ENCODE data around the gene SPATA45. TPM values are rescaled to one million over a fixed set of nuclear protein-coding genes. Genes with fewer than 3 reads are reported as not detected.
"Not testable (repeated sequence)": the region's sequence is repeated elsewhere in the genome, so short reads cannot be mapped to it uniquely, and the experiment has no call there.

SPATA45 gene
- total RNA-seq = not detected
- not detected for polyA plus RNA-seq
- total RNA-seq = 0 to 0.17 (median 0) reads per million in 6 experiments

- ATAC-seq (no peak), DNase-seq (no peak)
- peaks cover 0 to 14% (median 6%) of the 10 kb centered on the region in 9 donors for H3K9me3 Mint-ChIP-seq
- POLR2A ChIA-PET = no interaction called here
- no peak within 1 kb of the TSS for H3K4me3 Mint-ChIP-seq
- H3K36me3 Mint-ChIP-seq = peaks cover 0 to 6% (median 0%) of the 10 kb centered on the region in 3 donors
- no peaks in the 10 kb centered on the region for H3K27me3 Mint-ChIP-seq
- H3K27ac Mint-ChIP-seq = no peak within 1 kb of the TSS
- no peaks in the 10 kb centered on the region for H3K4me1 Mint-ChIP-seq
These were observed at the start of gene SPATA45 for GRCh38 chr1:212847549-212847948. Gene SPATA45, minus strand, starts transcription at chr1:212847649. Its CDS starts 11,500 bp downstream, at chr1:212836149.

- POLR2A ChIA-PET = no interaction called here
- no peak overlapping the region for H3K27ac Mint-ChIP-seq
- peaks cover 0 to 1% (median 0%) of the 10 kb centered on the region in 9 donors for H3K9me3 Mint-ChIP-seq
- no peak overlapping the region for H3K4me3 Mint-ChIP-seq
- no peaks in the 10 kb centered on the region for H3K4me1 Mint-ChIP-seq
- DNase-seq (no peak), ATAC-seq (no peak)
- no peaks in the 10 kb centered on the region for H3K27me3 Mint-ChIP-seq
- H3K36me3 Mint-ChIP-seq = peaks cover 25 to 90% (median 76%) of the 10 kb centered on the region in 3 donors
These were observed 44.7 kb upstream of the SPATA45 start for GRCh38 chr1:212892108-212892507.

GRCh38 chr1:212884592-212884991, 37.1 kb upstream of the SPATA45 start:
- POLR2A ChIA-PET = no interaction called here
- ATAC-seq (no peak), DNase-seq (no peak)
- H3K4me3 Mint-ChIP-seq = no peak overlapping the region
- peaks cover 0 to 64% (median 30%) of the 10 kb centered on the region in 3 donors for H3K36me3 Mint-ChIP-seq
- H3K9me3 Mint-ChIP-seq = no peaks in the 10 kb centered on the region
- H3K27me3 Mint-ChIP-seq = no peaks in the 10 kb centered on the region
- H3K4me1 Mint-ChIP-seq = no peaks in the 10 kb centered on the region
- H3K27ac Mint-ChIP-seq = no peak overlapping the region

GRCh38 chr1:212879947-212880690, 32.7 kb upstream of the SPATA45 start:
- H3K27ac Mint-ChIP-seq = no peak overlapping the region
- ATAC-seq (no peak), DNase-seq (no peak)
- H3K4me1 Mint-ChIP-seq = peaks cover 0 to 1% (median 0%) of the 10 kb centered on the region in 4 donors
- peaks cover 2 to 57% (median 28%) of the 10 kb centered on the region in 3 donors for H3K36me3 Mint-ChIP-seq
- no peaks in the 10 kb centered on the region for H3K9me3 Mint-ChIP-seq
- H3K27me3 Mint-ChIP-seq = no peaks in the 10 kb centered on the region
- H3K4me3 Mint-ChIP-seq = no peak overlapping the region
- POLR2A ChIA-PET = no interaction called here

- POLR2A ChIA-PET = interaction anchor here (0.6 kb wide), 1 partner anchor 116 kb away, joined by 3 read pairs; no protein-coding TSS in a partner anchor
- no peak overlapping the region for H3K4me3 Mint-ChIP-seq
- H3K27ac Mint-ChIP-seq = no peak overlapping the region
- H3K27me3 Mint-ChIP-seq = no peaks in the 10 kb centered on the region
- peaks cover 0 to 2% (median 0%) of the 10 kb centered on the region in 4 donors for H3K4me1 Mint-ChIP-seq
- DNase-seq (no peak), ATAC-seq (no peak)
- H3K36me3 Mint-ChIP-seq = peaks cover 7 to 57% (median 25%) of the 10 kb centered on the region in 3 donors
- no peaks in the 10 kb centered on the region for H3K9me3 Mint-ChIP-seq
These were observed 31.0 kb upstream of the SPATA45 start for GRCh38 chr1:212878418-212878817.

- Mint-ChIP-seq H3K27ac (no peak overlapping the region), H3K36me3 (peaks cover 7 to 74% (median 23%) of the 10 kb centered on the region in 3 donors)
- POLR2A ChIA-PET = no interaction called here
These were observed 26.1 kb upstream of the SPATA45 start for GRCh38 chr1:212873518-212873917.

GRCh38 chr1:212871976-212872375, 24.5 kb upstream of the SPATA45 start:
- POLR2A ChIA-PET = no interaction called here
- ATAC-seq (no peak), DNase-seq (no peak)
- H3K36me3 Mint-ChIP-seq = peaks cover 7 to 65% (median 16%) of the 10 kb centered on the region in 3 donors
- no peak overlapping the region for H3K4me3 Mint-ChIP-seq
- H3K27me3 Mint-ChIP-seq = no peaks in the 10 kb centered on the region
- no peaks in the 10 kb centered on the region for H3K9me3 Mint-ChIP-seq
- H3K4me1 Mint-ChIP-seq = peaks cover 0 to 2% (median 0%) of the 10 kb centered on the region in 4 donors
- H3K27ac Mint-ChIP-seq = no peak overlapping the region

More at GRCh38 chr1:212873518-212873917, 26.1 kb upstream of the SPATA45 start:
- Mint-ChIP-seq H3K9me3 (no peaks in the 10 kb centered on the region), H3K27me3 (no peaks in the 10 kb centered on the region), H3K4me3 (no peak overlapping the region), H3K4me1 (peaks cover 0 to 2% (median 0%) of the 10 kb centered on the region in 4 donors)
- no peak for ATAC-seq
- no peak for DNase-seq

- Mint-ChIP-seq H3K4me1 (peaks cover 4 to 17% (median 14%) of the 10 kb centered on the region in 4 donors), H3K27ac (no peak overlapping the region), H3K27me3 (no peaks in the 10 kb centered on the region), H3K4me3 (no peak overlapping the region), H3K9me3 (no peaks in the 10 kb centered on the region), H3K36me3 (peaks cover 0 to 46% (median 7%) of the 10 kb centered on the region in 3 donors)
- ATAC-seq (no peak), DNase-seq (no peak)
- POLR2A ChIA-PET = no interaction called here
These were observed 19.7 kb upstream of the SPATA45 start for GRCh38 chr1:212867192-212867591.

GRCh38 chr1:212864201-212864600, 16.8 kb upstream of the SPATA45 start:
- POLR2A ChIA-PET = no interaction called here
- Mint-ChIP-seq H3K4me3 (no peak overlapping the region), H3K4me1 (peaks cover 5 to 19% (median 14%) of the 10 kb centered on the region in 4 donors), H3K27me3 (no peaks in the 10 kb centered on the region), H3K27ac (peak overlapping the region in 4 of 10 donors; percentile 17 to 31 (median 26)), H3K36me3 (peaks cover 0 to 28% (median 7%) of the 10 kb centered on the region in 3 donors), H3K9me3 (no peaks in the 10 kb centered on the region)
- DNase-seq (no peak), ATAC-seq (no peak)

- H3K27me3 Mint-ChIP-seq, POLR2A ChIA-PET, DNase-seq, ATAC-seq, H3K4me3 Mint-ChIP-seq, H3K9me3 Mint-ChIP-seq: not testable (repeated sequence)
- peaks cover 0 to 26% (median 7%) of the 10 kb centered on the region in 3 donors for H3K36me3 Mint-ChIP-seq
- peaks cover 8 to 25% (median 14%) of the 10 kb centered on the region in 4 donors for H3K4me1 Mint-ChIP-seq
- H3K27ac Mint-ChIP-seq = peak overlapping the region in 3 of 10 donors; percentile 0 to 60 (median 24)
These were observed 15.9 kb upstream of the SPATA45 start for GRCh38 chr1:212863345-212863744.

- POLR2A ChIA-PET = no interaction called here
- Mint-ChIP-seq H3K27ac (no peak overlapping the region), H3K9me3 (no peaks in the 10 kb centered on the region), H3K4me3 (no peak overlapping the region), H3K27me3 (no peaks in the 10 kb centered on the region), H3K4me1 (peaks cover 13 to 32% (median 23%) of the 10 kb centered on the region in 4 donors), H3K36me3 (peaks cover 0 to 25% (median 7%) of the 10 kb centered on the region in 3 donors)
- DNase-seq (no peak), ATAC-seq (no peak)
These were observed 14.8 kb upstream of the SPATA45 start for GRCh38 chr1:212862111-212862690.

- ATAC-seq (no peak), DNase-seq (no peak)
- H3K27ac Mint-ChIP-seq = no peak overlapping the region
- H3K36me3 Mint-ChIP-seq = peaks cover 0 to 16% (median 4%) of the 10 kb centered on the region in 3 donors
- POLR2A ChIA-PET = interaction anchor here (0.5 kb wide), 1 partner anchor 1236 kb away, joined by 4 read pairs; no protein-coding TSS in a partner anchor
- H3K27me3 Mint-ChIP-seq = no peaks in the 10 kb centered on the region
- no peak overlapping the region for H3K4me3 Mint-ChIP-seq
- H3K4me1 Mint-ChIP-seq = peaks cover 13 to 42% (median 35%) of the 10 kb centered on the region in 4 donors
- no peaks in the 10 kb centered on the region for H3K9me3 Mint-ChIP-seq
These were observed 13.5 kb upstream of the SPATA45 start for GRCh38 chr1:212860713-212861581.

Measured in naive thymus-derived CD8-positive, alpha-beta T cell (primary cell).